EL (cell line): ENCODE measurements around the gene KIAA0825.
A peak's percentile ranks its signal among the peaks of the same experiment; 100 is the strongest.

ENCODE experiments used
- DNase-seq: peaks from one replicate; pipeline ENCODE4 v3.0.0-alpha.2; 2016

KIAA0825 gene

DNA sequence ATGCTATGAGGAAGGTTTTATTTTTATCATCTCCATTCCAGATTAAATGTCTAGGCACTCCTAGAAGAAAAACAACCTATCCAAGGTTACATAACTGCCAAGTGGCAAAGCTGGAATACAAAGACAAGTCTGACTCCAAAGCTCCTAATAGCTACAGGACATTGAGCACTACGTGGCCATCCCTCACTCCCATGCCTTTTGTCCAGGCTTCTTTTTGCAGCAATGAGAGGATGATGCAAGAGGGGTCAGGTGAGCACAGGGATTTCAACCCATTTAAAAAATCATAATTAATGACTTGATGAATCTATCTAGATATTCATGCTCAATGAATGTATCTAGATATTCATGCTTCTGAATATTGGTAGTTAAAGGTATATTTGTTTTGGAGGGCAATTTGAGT is 117.0 kb downstream of the KIAA0825 start:
- no peak for DNase-seq

DNA sequence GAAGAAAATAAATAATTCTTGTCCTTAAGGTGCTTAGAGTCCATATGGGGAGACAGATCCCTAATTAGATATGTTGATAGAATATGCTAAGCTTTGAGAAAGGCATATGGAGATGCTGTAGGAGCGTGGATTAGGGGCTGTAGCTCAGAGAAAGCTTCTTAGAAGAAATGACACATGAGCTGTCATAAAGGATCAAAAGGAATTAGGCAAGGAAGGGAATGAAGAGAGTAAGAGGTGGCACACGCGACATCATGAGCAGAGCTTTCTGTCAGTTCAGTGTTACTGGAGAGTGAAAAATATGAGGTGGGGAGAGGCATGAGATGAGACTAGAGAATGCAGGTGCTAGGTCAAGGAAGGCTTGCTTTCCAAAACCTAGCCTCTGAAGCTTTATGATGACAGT is 118.6 kb downstream of the KIAA0825 start:
- no peak for DNase-seq

DNA sequence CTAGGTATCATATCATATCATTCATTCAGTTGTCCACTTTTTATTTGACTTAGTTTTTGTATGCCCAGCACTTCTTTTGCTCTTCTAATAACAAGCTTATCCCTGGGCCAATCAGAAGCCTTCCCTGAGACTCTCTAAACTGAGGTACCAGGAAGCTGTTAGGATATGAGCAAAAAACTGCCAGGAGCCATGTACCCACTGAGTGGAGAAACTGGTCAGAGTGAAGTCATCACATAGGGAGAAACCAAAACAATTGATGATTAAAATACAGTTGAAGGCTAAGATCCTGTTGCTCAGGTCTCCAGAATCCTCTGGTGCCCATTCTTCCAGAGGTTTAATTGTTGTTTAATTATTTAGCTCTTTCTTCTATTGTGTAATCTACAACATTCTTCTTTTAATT is 120.2 kb downstream of the KIAA0825 start:
- DNase-seq: no peak

DNA sequence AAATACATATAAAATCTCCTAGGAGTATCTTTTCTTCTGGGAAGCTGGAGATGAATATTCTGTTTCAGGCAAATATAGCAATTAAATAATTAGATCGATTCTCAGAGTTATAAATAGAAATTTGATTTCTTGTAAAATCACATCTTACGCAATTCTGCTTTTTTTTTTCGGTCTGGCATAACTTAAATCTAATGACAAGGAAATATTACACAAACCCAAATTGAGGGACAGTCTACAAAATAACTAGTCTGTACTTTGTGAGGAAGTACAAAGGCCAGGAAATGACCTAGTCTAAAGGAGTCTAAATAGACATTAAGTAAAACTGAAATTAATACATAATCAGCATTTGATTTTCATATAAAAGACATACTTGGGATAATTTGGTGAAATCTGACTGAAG is 133.3 kb downstream of the KIAA0825 start:
- no peak for DNase-seq

DNA sequence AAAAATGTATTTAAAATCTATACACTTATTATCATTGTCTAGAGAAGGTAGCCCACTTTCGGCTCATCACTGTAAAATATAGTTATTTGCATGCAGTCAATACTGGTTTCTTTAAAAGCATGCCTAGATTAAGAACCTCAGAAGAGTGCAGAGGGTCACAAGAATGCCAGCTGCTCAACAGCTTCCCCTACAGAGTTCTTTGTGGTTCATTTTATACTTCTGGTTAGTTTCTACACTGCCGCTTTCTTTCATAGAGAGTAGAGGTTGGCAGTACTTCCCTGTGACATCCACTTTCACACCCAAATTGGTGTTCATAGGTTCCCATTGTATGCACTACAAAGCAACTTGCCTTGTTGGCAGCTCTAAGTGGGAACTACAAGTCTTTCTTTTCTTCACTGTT is 137.3 kb downstream of the KIAA0825 start:
- DNase-seq: no peak

DNA sequence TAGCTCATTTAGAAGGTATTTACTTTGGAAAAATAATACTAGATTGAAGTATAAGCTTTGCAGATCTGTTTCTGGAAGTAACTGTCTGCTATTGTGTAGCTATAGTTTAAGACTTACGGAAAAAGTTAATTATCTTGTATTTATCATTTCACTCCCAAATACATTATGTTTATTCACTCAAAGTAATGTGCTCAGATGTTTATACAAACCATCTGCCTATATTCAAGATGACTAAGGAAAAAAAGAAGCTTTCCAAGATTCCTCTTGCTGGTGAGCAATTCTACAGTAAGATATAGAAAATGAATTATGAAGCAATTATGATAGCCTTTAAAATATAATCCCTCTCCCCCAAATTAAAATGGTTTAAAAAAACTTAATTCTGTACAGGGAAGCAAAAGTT is 137.9 kb downstream of the KIAA0825 start:
- DNase-seq: no peak

DNA sequence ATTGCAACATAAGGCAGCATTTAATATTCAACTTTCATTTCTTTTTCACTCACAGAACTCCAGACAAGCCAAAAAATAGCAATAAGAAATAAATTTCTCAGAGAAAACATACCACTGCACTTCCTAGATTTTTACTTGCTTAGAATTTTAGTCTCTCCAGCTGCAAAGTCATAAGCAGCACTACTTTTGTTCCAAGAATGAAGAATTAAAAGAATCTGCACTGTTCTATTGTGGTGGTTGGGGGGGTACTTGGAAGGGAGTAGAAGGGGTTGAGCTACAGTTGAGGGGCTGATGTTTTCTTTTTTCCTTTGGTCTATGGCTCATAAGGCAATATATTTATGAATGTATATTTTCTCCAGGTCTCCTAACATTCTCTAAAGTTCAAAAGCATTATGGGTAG is 144.5 kb downstream of the KIAA0825 start:
- DNase-seq: no peak

DNA sequence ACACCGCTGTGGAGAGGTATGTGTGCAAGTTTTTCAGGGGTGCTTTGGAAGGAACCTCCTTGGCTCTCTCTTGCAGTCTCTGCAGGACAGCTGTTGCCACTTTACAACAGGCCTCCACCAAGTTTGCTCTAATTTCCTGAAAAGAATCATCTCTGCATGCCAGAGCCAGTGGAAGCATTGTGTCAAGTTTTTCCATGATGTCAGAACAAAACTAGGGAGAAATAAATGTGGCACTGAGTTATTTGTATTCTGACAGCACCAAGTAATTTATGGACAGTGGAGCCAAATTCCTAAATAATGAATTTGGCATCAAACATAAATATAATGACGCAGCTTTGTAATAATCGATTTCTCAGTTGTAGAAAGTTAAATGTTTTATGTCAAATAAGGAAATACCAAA is 146.9 kb downstream of the KIAA0825 start:
- no peak for DNase-seq

DNA sequence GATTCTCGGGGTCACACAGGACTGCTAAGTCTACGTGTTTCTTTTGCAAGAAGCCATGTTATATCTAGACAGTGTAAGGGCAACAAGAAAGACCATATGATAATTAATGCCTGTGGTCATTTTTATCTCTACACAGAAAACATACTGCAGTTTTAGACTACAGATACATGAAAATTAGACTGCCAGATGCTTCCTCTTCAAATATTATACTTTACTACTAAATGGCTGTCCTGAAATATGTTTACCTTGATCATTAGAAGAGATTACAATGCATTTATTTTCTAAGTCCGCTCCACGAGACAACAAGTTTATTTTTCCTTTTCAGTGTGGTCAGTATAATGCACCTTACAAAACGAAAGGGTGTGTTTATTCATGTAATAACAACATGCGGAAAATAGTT is 147.6 kb downstream of the KIAA0825 start:
- no peak for DNase-seq

DNA sequence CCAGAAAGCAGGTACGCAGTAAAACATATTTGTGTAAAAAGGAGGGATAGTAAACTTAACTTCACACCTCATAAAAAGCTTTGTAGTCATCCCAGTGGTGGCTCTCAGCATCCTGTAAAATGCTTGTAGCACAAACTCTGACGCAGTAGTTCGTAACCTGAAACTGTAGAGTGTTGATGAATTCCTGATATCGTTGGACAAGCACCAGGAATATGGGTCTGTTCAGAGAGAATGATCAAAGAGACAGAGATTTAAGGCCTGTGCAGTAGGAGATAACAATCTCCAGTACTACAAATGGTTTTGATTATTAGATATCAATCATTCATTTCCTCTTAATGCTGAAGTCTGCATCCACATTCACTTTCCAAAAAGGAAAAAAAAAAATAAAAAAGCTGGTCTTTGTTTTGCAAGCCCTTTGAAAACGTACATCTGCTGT is 148.5 kb downstream of the KIAA0825 start:
- peak; percentile 28 for DNase-seq

DNA sequence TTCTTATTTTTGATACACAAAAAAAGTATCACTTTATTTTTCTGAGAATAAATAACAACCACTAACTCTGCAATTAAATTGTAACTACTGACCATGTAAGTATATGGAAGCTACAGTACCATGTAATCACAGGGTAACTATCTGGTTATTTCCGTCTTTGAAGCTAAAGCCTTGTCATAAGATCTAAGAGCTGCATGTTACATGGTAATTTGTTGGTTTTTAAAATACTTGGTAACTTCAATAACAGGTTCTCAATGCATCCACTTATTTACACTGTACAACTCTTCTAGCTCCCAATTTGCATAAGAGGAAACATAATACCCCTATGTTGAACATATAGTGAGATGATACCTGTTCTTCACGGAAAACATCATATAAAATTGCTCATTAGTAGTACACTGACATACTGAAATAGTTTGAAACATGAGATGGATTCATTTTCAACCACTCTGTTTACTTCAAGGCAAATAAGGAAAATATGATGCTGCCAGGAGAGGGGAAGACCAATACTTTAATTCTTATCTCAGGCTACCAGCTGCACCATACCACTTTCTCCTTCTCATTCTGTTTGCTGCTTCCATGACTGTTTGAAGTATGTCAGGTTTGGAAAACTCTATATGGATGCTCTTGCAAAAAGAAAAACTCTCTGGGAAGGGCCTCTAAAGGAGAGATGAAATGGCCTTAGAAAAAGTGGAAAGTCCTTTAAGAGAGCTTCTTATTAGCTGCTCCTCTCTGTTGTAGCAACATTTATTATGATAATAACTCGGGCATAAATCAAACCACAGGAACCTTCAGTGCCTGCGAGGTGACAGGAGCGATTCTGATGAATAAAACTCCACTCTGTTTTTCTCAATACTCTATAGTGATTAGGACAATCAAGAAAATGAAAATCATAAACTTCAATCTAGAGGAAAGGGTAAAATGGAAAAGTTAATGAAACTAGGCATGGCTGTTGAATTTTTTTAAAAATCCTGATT is 150.2 kb downstream of the KIAA0825 start:
- no peak for DNase-seq

DNA sequence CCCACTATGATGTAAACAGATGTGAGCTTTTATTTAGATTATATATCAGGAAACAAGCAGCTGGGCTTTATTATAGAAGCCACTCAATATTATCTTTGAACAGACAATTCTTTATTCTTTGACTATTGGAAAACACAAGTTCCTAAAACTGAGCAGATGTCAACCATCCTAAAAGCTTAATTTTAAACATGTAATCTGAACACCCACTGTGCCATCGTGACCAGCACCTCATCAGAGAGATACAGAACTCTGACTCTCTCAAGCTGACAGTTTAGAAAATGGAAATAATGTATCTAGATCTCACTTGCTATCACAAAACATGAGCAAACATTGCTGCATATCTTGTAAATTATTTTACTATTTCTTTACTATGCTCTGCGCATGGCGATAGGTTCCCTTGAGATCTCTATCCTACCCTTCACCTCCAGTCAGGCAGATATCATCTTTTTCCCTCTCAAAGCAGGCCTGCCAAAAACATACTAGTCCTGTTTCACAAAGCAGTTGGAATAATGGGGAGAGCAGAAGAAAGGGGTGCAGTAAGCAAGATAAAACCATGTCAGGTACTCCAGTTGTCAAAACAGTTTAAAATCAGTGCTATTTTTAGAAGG is 151.0 kb downstream of the KIAA0825 start:
- DNase-seq: no peak

DNA sequence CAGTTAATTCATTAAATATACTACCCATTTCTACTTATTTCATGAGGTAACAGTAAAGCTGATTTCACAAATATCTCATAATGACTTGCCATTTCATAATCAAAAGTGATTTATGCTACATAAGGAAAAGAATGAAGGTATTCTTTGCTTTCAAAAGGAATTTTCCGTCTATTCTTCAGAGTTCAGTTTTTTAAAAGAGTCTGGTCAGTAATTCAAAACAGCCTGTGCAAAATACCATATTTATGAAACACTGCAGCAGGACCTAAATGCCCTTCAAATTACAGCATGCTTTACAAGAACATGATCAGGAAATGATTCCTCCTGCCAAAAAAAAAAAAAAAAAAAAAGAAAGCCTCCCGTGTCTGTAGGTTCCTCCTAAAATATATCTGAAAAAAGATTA is 154.7 kb downstream of the KIAA0825 start:
- DNase-seq: peak; percentile 9

DNA sequence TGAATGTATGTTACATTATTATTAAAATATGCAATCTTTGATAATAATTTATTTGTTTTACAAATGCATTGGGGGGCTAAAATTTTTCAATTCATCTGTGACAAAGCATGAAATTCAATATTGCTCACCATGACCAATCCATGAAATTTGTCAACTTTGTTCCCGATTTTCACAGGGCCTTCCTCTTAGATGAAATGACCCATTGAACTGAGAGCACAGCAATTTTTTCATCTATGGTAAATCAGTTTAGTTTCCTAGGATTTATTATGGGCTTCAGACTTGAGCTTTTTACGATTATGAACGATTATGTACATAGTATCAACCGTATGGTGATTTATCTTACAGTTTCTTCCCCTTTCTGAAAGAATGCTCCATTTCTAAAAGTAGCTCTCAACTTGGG is 157.3 kb downstream of the KIAA0825 start:
- no peak for DNase-seq

DNA sequence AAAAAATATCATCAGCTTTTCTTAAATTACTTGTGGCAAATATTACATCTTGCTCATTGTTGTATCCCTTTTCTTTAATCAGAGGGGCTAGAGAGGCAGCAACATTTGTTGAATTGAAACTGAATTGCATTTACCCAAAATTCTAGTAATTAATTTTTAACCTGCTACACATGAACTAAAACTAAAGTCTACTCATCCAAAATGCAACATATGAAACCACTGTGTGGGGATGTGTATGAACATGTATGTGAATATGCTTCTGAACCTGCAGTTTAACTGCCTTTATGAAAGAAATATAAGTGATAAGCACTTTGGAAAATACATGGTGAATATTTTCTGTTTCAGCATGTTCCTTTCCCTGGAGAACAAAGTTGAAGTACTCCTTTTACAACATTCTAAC is 158.5 kb downstream of the KIAA0825 start:
- DNase-seq: no peak

DNA sequence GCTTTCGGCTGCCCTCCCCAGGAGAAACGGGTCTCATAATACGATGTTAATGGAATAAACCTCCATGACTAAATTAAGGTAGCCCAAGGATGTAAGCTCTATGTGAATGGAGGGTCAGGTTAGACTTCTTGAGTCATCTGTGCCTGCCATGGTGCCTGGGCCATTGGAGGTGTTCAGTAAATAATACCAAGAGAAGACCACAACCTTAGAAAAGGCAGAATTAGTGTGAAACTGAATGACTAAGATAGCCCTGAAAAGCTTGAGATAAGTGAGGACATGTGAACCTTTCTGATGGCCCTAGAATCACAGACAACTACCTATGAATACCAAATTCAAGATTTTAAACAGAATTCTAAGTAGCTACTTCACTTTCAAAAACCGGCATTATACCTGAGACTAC is 160.6 kb downstream of the KIAA0825 start:
- DNase-seq: no peak

DNA sequence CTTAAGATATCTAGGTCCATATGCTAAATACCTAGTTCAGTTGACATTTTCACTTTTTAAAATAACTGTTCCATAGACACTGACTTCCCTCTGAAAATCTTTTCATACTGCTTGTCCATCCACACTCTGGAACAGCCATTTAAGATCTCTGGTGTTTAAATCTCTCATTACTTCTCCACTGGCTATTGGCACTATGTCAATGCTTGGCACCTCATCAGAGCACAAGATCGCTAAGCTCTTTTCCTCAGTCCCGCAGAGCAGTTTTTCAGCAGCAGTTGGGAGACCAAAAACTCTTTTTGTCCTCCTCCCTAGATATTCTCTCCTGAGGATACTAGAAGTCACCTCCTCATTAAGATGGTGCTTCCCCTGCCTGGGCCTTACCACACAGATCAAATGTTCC is 172.7 kb downstream of the KIAA0825 start:
- no peak for DNase-seq

DNA sequence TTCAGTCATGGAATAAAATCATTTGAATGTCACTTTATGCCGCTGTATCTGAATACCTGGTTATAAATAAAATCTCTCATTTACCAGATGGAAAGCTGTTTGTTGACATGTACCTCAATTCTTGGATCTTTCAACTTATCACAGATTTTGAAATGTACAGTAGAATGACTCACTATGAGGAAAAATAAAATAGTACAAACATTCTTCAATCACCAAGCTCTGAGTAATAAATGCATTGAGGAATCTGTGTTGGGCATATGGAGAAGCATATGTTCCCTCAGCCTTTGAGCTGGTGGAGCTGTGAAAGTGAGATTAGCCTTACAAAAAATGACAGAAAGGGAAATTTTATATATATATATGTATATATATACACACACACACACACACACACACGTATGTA is 175.4 kb downstream of the KIAA0825 start:
- DNase-seq: no peak

DNA sequence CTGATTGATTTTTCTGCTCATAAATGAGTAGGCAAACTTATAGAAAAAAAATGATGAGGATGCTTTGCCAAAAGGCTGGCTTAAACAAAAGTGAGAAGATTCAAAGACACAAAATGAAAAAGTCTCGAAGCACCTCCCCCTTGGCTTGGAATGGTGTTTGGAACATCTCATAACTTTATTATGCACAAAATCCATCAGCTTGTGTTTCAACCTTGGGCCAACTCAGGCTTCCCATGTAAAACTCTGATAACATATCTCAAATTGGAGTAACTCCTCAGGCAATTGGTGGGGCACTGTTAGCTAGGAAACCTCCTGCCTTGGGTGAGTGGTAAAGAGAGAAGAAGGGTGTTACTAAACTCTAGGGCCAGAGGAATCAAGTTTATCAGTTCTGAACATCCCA is 176.3 kb downstream of the KIAA0825 start:
- DNase-seq: no peak

DNA sequence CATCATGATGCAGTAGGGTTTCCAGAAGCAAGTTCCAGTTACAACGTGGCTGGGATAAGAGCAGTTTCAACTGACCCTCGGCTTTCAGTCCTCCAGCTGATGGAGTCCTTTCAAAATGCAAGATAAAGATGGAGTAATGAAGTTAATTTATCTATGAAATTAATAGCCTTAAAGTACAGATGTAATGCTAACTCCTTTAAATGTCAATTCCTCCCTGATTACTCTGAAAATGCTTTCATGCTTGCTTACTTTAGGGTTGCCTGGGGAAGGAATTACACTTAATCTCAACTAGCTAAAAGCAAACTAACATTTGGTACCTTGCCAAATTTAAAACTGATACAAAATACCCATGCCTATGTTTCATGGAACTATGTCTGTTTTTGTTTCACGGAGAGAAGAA is 178.4 kb downstream of the KIAA0825 start:
- no peak for DNase-seq

DNA sequence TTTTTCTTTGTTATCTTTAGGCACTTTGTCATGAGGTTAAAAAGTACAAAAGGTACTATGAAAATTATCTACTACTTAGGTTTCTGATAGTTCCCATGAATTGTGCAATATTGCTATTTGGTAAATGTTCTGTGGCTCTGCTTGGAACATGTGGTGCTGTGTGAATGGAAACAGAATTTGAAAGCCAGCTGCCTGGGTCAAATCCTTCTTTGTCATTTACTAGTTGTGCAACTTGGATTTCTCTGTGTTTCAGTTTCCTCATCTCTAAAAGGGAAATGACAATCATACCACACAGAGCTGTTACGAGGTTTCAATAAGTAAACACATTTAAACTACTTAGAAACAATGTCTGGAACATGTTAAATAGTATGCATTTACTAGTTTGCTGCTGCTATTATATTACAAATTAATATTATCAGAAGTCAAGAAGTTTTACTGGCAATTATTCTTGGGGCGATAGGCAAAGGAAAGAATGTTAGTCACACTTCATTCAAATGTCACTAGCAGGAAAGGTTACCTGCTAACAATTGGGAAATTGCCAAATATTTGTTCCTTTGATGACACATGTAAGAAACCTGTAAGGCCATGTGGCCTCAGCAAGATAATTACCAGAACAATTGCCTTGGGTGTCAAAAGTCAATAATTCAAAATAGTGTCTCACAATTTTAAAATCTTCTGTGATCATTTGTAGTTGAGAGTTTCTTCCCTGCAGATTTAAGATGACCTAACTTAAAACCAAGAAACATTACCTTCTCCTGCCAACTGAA is 184.8 kb downstream of the KIAA0825 start:
- peak; percentile 49 for DNase-seq

DNA sequence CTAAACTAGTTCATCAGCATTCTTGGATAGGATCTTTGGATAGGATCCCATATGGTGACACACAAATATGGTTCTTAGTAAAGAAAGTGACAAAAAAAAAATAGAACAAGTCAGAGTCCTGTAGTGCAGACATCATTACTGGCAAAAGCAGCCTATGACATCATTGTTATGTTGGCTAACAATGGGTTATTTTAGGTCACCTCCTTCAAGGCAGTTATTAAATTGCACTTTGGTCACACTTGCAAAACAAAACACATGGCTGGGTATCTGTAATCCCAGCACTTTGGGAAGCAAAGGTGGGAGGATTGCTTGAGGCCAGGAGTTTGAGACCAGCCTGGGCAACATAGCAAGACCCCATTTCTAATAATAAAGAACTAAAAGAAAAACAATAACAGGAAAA is 185.9 kb downstream of the KIAA0825 start:
- peak; percentile 34 for DNase-seq

DNA sequence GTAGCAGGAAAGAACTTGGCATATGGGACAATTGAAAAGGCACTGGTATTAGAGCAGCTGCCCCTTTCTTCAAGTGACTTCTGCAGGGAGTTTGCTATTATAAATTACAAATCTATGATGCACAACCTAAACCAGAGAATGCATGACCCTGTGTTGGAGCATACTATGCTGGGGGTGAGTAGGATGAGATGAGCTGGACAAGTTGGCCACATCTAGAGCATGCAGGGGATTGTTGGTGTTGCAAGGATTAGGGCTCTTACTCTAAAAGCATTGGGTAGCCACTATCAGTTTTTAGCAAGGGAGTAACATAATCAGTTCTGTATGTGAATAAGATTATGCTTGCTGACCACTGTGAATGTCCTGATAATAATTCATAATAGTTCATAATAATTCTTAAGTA is 186.7 kb downstream of the KIAA0825 start:
- DNase-seq: no peak

DNA sequence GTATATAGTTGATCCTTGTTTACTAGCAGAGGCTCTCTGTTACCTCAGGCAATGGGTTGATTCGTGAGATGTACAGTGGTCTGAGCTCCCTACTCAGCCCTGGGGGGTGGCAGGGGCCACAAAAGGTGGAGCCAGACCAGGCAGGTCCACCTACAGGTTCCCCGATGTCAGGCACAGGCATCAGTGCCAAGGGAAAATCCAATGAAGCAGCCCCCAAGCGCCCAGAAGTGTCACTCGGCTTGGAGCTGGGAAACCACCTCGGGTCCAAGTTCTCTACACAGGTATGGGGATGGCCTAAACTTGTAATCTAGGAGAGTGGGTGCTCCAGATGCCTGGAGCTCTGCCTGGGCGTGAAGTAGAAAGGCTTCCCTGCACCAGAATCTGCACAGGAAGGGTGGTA is 188.8 kb downstream of the KIAA0825 start:
- no peak for DNase-seq
